Astrocyte (in vitro differentiated cells and primary cell): Measurements from ENCODE around the gene PRKCA.

Experiments
- CTCF ChIP-seq: IDR thresholded peaks from 2 replicates; pipeline ENCODE4 v1.5.1; 2011; ENCODE audit warnings: low read depth, mild to moderate bottlenecking, inconsistent platforms, low read length, moderate library complexity; ENCODE audit not compliant: insufficient read depth
- EZH2 ChIP-seq: IDR thresholded peaks from 2 replicates; pipeline ENCODE4 v1.6.1; 2012; ENCODE audit warnings: mild to moderate bottlenecking, low read length, inconsistent platforms; ENCODE audit not compliant: insufficient read depth

- TF ChIP-seq CTCF, result no peak
- no peak for TF ChIP-seq EZH2
Observed at GRCh38 chr17:66373944-66374817, 71.8 kb downstream of the PRKCA start.
